Brain pericyte (primary cell): ENCODE data around the gene RANBP3.
"Not testable (repeated sequence)": the region's sequence is repeated elsewhere in the genome, so short reads cannot be mapped to it uniquely, and the experiment has no call there.

ENCODE experiments used
- DNase-seq: peaks from one replicate; pipeline ENCODE4 v3.0.0-alpha.2; 2012; ENCODE audit warnings: low read depth, low spot score

The RANBP3 gene

DNA sequence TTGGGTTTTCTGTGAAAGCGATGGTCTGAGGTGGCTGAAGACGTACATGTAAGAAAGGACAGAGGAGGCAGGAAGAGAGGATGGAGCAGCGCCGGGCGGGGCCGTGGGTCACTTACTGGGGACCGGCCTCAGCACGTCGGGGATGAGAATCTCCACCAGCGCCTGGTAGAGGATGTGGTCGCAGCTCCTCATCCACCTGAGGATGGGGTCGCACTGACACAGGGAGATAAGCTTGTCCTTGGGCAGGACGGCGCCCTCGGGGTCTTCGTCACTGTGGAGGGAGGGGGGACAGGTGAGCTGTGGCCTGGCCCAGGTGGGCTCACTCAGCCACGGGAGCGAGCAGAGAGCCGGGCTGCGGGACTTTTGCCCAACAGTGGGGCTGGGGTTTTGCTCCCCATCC is 29.0 kb upstream of the RANBP3 start:
- no peak for DNase-seq

DNA sequence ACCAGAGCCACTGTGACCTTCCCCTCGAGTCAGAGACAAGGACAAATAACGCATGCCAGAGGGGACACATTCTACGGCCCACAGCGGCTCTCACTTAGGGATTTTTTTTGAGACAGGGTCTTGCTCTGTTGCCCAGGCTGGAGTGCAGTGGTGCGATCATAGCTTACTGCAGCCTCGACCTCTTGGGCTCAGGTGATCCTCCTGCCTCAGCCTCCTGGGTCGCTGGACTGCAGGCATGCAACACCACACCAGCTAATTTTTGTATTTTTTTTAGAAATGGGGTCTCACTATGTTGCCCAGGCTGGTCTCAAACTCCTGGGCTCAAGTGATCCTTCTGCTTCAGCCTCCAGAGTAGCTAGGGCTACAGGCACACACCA is 28.1 kb upstream of the RANBP3 start:
- not testable (repeated sequence) for DNase-seq

DNA sequence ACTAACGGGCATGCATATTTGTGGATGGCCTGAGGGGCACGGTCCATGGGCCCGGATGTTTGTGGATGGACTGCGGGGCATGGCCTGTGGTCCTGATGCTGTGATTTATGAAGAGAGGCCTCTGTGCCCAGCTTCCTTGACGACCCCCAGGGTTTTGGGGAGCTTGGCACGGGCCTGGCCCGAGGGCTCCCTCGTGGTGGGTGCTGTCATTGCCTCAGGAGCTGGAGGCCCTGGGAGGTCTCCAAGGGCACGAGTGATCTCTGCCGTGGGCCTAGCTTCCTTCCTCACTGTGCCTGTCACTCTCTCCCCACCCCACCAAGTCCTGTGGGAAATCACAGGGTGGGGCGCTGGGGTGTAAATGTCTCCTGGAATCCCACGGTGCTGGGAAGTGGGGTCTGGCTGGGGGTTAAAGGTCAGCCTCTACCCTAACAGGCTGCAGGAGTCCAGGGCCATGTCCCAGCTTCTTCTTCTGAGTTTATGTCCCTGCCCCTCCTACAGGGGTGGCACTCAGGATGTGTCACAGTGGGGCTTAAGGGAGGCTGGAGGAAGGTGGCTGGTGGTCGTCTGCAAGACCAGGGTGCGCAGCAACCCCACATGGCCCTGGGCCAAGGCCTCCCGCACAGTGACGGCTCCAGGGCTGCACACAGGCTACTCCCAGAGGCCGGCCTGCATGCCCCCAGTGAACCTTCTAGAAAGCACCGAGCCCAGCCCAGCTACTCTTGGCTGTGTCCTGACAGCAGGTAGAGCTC is 27.6 kb upstream of the RANBP3 start:
- DNase-seq: no peak

GRCh38 chr19:6003976-6004375 is 26.0 kb upstream of the RANBP3 start:
- no peak for DNase-seq

GRCh38 chr19:6002591-6002990 is 24.7 kb upstream of the RANBP3 start:
- no peak for DNase-seq

DNA sequence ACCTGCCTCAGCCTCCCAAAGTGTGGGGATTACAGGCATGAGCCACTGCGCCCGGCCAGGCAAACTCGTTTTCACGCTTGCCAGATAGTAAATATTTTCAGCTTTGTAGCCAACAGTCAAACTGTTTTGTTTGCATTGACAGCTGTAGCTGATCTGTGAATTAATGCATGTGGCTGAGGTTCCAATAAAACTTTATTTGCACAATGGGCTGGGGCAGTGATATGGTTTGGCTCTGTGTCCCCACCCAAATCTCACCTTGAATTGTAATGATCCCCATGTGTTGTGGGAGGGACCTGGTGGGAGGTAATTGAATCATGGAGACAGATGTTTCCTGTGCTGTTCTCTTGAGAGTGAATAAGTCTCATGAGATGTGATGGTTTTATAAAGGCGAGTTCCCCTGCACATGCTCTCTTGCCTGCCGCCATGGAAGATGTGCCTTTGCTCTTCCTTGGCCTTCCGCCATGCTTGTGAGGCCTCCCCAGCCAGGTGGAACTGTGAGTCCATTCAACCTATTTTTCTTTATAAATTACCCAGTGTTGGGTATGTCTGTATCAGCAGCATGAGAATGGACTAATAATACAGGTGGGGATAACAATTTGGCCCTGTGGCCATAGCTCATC is 22.4 kb upstream of the RANBP3 start:
- DNase-seq: no peak

GRCh38 chr19:5999693-6000092 is 21.8 kb upstream of the RANBP3 start:
- no peak for DNase-seq

- no peak for DNase-seq
These were observed 19.4 kb upstream of the RANBP3 start for GRCh38 chr19:5997371-5997770.

- no peak for DNase-seq
These were observed 18.8 kb upstream of the RANBP3 start for GRCh38 chr19:5996623-5997320.

GRCh38 chr19:5996102-5996501 is 18.2 kb upstream of the RANBP3 start:
- DNase-seq: no peak

DNA sequence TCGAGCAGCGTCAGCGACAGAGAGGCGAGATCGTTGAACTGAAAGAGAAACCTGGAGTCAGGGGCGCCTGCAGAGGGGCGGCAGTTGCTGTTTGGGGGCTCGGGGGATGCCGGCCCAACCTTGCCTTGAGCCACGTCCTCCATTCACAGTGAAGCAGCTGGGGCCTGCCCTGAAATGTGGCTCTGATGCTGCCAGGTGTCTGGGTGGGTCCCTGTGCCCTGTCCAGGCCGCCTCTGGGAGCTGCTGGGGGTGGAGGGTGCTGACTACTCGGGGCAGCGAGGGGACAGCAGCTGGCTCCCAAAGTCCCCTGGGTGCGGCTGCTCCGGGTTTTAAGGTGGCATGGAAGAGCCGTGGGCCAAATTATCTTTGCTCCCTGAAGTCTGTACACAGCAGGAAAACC is 17.7 kb upstream of the RANBP3 start:
- DNase-seq: no peak

GRCh38 chr19:5994405-5995165 is 16.6 kb upstream of the RANBP3 start:
- DNase-seq: no peak

DNA sequence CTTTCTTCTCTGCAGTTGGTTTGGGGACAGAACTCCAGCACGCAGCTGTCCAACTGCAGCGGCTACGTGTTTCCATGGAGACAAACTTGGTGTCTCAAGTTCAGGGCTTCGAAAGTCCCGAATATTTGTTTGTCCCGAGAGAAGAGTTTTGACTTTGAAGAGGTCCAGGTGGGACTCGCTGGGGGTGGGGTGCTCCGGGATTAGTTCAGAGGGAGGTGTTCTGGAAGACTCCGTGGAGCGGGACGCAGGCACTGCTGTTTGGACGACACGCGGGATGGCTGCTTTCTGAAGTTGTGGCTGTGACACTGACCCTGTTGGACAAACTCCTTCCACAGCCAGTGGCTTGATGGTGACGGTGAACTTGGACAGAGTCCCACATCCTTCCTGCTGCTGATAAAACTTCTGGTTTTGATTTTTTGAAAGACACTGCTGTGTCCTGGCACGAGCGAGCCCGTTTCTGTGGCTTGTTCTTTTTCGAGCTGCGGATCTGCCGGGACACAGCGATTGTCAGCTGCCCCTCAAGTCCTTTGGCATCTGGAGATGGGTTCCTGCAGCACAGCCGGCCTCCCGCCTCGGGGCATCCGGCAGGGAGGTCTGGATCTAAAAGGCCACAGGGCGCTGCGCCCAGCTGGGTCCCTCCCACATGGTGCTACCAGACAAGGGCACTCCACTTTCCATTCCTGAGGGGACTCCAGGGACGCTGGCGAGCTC is 15.9 kb upstream of the RANBP3 start:
- DNase-seq: no peak

- no peak for DNase-seq
These were observed 15.3 kb upstream of the RANBP3 start for GRCh38 chr19:5993201-5993600.

DNA sequence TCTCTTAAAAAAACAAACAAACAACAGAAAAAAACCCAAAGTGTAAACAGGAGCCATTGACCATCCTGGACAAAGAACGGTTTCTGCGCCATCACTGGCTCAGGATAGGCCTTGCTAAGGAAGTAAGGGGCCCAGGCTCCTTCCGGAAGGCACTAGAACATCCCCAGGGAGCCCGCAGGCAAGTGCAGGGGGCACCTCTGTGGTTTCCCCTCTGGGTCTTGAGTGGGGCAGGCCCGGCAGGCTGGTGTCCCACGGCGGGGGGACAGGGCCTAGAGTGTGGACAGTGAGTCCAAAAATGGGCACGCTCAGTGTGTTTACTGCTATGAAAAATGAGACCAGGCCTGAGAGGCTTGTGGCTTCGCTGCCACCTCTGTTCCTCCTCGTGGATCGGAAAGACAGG is 14.8 kb upstream of the RANBP3 start:
- DNase-seq: no peak

DNA sequence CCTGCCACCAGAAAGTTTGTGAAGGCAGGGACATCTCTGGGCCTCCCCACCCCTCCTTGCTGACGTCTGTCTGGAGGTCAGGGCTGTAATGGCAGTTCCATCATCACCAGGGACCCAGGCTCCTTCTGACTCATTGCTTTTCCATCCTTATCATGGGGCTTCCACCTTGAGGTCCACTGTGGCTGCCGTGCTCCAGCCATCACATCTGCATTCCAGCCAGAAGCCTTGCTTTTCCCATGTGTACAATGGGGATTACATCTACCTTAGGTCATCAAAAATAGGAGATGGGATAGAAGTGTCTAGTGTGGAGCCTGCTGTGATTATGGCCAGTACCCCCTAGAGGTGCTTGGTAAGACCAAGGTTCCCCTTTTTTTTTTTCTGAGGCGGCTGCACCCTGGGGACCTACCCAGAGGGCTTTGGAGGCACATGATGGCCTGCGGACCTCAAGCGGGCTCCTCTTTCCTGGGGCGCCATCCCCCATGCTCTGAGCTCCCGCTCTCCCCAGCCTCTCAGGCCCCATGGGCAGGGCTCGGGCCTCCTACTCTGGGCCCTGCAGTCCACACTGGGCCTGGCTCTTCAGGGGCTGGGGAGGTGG is 13.4 kb upstream of the RANBP3 start:
- no peak for DNase-seq

DNA sequence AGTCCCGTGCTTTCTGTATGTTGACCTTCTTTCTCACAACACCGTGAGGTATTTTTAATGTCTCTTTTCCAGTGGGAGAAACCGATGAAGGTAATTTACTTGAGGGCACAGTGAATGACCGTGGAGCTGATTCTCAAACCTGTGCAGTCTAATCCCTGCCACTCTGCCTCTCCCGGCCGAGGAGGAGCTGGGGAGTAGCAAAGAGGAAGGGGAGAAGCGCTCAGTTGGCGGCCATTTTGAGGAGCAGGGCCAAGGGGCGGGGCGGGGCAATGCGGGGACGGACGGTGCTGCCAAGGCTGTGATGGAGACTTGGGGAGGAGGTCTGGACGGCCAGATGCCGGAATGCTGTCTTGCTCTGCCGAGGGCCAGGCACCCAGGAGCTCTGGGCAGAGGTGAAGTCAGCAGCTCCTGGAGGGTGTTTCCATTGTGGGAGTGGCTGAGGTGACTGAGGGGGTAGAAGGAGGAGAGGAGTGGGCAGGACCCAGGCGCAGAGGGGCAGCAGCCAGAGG is 12.4 kb upstream of the RANBP3 start:
- DNase-seq: no peak

- no peak for DNase-seq
These were observed 11.6 kb upstream of the RANBP3 start for GRCh38 chr19:5989388-5990074.

DNA sequence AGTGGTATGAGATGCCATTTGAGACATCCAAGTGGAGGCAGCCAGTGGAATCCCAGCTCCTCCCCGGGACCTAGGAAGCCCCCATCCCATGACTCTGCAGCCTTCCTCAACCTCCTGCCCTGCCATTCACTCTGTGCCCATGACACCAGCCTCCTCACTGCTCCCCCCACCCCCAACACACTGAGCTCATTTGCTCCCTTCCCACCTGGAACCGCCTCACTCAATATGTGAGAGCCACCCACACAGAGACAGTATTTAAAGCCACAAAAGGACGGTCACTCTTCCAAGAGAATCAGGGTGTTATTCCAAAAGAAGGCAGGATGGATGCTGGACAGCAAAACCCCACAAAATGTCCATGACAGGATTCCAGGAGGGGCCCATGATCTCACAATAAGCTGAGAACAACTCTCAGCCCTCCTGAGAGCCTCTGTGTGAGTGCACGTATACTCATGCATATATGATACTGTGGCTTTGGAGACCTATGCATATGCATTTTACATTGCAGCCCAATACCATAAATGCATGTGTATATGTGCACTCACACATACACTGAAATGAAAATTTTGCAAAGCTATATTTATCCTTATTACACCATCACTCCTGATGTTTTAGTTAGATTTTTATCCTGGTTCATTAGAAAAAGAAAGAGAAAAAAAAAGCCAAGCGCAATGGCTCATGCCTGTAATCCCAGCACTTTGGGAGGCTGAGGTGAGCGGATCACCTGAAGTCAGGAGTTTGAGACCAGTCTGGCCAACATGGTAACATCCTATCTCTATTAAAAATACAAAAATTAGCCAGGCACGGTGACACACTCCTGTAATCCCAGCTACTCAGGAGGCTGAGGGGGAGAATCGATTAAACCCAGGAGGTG is 10.8 kb upstream of the RANBP3 start:
- DNase-seq: no peak
